HT1080 (cell line): ENCODE measurements around the gene CNTNAP2. TPM values are rescaled to one million over a fixed set of nuclear protein-coding genes. Genes with fewer than 3 reads are reported as not detected.

Experiments
- DNase-seq: peaks from one replicate; pipeline ENCODE4 v3.0.0-alpha.2; 2015; ENCODE audit warnings: low read depth
- total RNA-seq: library from RNA; depleted of rRNA; stranded (reverse); fragments of >200 nt; shearing (Covaris generic); gene quantifications from 2 replicates; pipeline ENCODE4 v1.2.3, GENCODE V29; 2014

The CNTNAP2 gene
- total RNA-seq, 1 experiment from 2014 or later = not detected

- DNase-seq = no peak
Measured at GRCh38 chr7:146741911-146742310, 625.3 kb downstream of the CNTNAP2 start.

GRCh38 chr7:146754385-146754784, 637.8 kb downstream of the CNTNAP2 start:
- DNase-seq = no peak

- no peak for DNase-seq
Measured at GRCh38 chr7:146755585-146755984, 639.0 kb downstream of the CNTNAP2 start.

- no peak for DNase-seq
Measured at GRCh38 chr7:146764458-146764857, 647.9 kb downstream of the CNTNAP2 start.

GRCh38 chr7:146768957-146769356, 652.4 kb downstream of the CNTNAP2 start:
- DNase-seq = no peak

GRCh38 chr7:146772601-146773000, 656.0 kb downstream of the CNTNAP2 start:
- no peak for DNase-seq

- peak; percentile 62 for DNase-seq
Measured at GRCh38 chr7:146773506-146773905, 656.9 kb downstream of the CNTNAP2 start.

- DNase-seq = peak; percentile 44
Measured at GRCh38 chr7:146781352-146782116, 664.9 kb downstream of the CNTNAP2 start.

- DNase-seq = no peak
Measured at GRCh38 chr7:146787266-146787665, 670.7 kb downstream of the CNTNAP2 start.

GRCh38 chr7:146788008-146788407, 671.4 kb downstream of the CNTNAP2 start:
- DNase-seq = no peak

- DNase-seq = no peak
Measured at GRCh38 chr7:146791344-146792285, 675.0 kb downstream of the CNTNAP2 start.

GRCh38 chr7:146804620-146805019, 688.0 kb downstream of the CNTNAP2 start:
- DNase-seq = no peak

GRCh38 chr7:146805082-146805481, 688.5 kb downstream of the CNTNAP2 start:
- DNase-seq = no peak

- no peak for DNase-seq
Measured at GRCh38 chr7:146826329-146826728, 709.7 kb downstream of the CNTNAP2 start.

GRCh38 chr7:146830686-146831085, 714.1 kb downstream of the CNTNAP2 start:
- DNase-seq = no peak

GRCh38 chr7:146831875-146832274, 715.3 kb downstream of the CNTNAP2 start:
- DNase-seq = no peak

- DNase-seq = no peak
Measured at GRCh38 chr7:146844405-146844804, 727.8 kb downstream of the CNTNAP2 start.

GRCh38 chr7:146858690-146859089, 742.1 kb downstream of the CNTNAP2 start:
- no peak for DNase-seq

GRCh38 chr7:146861701-146862100, 745.1 kb downstream of the CNTNAP2 start:
- DNase-seq = no peak

- no peak for DNase-seq
Measured at GRCh38 chr7:146862415-146862814, 745.8 kb downstream of the CNTNAP2 start.

GRCh38 chr7:146864644-146865043, 748.0 kb downstream of the CNTNAP2 start:
- no peak for DNase-seq

- no peak for DNase-seq
Measured at GRCh38 chr7:146865696-146866095, 749.1 kb downstream of the CNTNAP2 start.
